ENCODE results near the gene ZNF740.

Gene ZNF740

GRCh38 chr12:53227341-53227740, 46.8 kb downstream of the ZNF740 start:
- no peak for DNase-seq (ENCODE audit: low read depth)

GRCh38 chr12:53227836-53228235, 47.3 kb downstream of the ZNF740 start:
- DNase-seq (ENCODE audit: low read depth), result no peak

GRCh38 chr12:53229454-53229853, 48.9 kb downstream of the ZNF740 start:
- no peak for DNase-seq (ENCODE audit: low read depth)

- DNase-seq (ENCODE audit: low read depth), result no peak
Observed at GRCh38 chr12:53230108-53230845, 49.8 kb downstream of the ZNF740 start.

- DNase-seq (ENCODE audit: low read depth), result no peak
Observed at GRCh38 chr12:53231671-53231920, 51.1 kb downstream of the ZNF740 start.

GRCh38 chr12:53231921-53232645, 51.6 kb downstream of the ZNF740 start, which contains the start of gene RARG:
Gene RARG (minus strand): TSS chr12:53232209. CDS start chr12:53227545, 4,664 bp downstream.
- DNase-seq (ENCODE audit: low read depth), result no peak

- no peak for DNase-seq (ENCODE audit: low read depth)
Observed at GRCh38 chr12:53232646-53233461, 52.3 kb downstream of the ZNF740 start.

- no peak for DNase-seq (ENCODE audit: low read depth)
Observed at GRCh38 chr12:53233671-53234121, 53.2 kb downstream of the ZNF740 start.

GRCh38 chr12:53234271-53234914, 53.9 kb downstream of the ZNF740 start:
- no peak for DNase-seq (ENCODE audit: low read depth)

- no peak for DNase-seq (ENCODE audit: low read depth)
Observed at GRCh38 chr12:53235164-53235563, 54.6 kb downstream of the ZNF740 start.

- no peak for DNase-seq (ENCODE audit: low read depth)
Observed at GRCh38 chr12:53235742-53236442, 55.4 kb downstream of the ZNF740 start.

GRCh38 chr12:53236443-53237111, 56.1 kb downstream of the ZNF740 start:
- DNase-seq (ENCODE audit: low read depth), result no peak

GRCh38 chr12:53239643-53240258, 59.2 kb downstream of the ZNF740 start:
- no peak for DNase-seq (ENCODE audit: low read depth)

GRCh38 chr12:53241623-53242412, 61.3 kb downstream of the ZNF740 start:
- DNase-seq (ENCODE audit: low read depth), result no peak

GRCh38 chr12:53244337-53244736, 63.8 kb downstream of the ZNF740 start:
- DNase-seq (ENCODE audit: low read depth), result no peak
